Progenitor cell of endocrine pancreas (in vitro differentiated cells): ENCODE data around the gene ASCL1. TPM values are rescaled to one million over a fixed set of nuclear protein-coding genes. Genes with fewer than 3 reads are reported as not detected.
A peak's percentile ranks its signal among the peaks of the same experiment; 100 is the strongest.

ENCODE experiments used
- DNase-seq: peaks from one replicate; pipeline ENCODE4 v3.0.0; 2021; ENCODE audit warnings: low spot score; ENCODE audit not compliant: unreplicated experiment
- H3K27ac Mint-ChIP-seq: 2 replicates; pipeline ENCODE4 v1.8.0; 2021; ENCODE audit warnings: mild to moderate bottlenecking, moderate library complexity, mixed read lengths
- H3K27me3 Mint-ChIP-seq: 2 replicates; pipeline ENCODE4 v1.8.0; 2021; ENCODE audit warnings: mixed read lengths
- H3K36me3 Mint-ChIP-seq: 2 replicates; pipeline ENCODE4 v1.8.0; 2022; ENCODE audit warnings: mixed read lengths; ENCODE audit not compliant: insufficient read depth
- H3K4me1 Mint-ChIP-seq: 2 replicates; pipeline ENCODE4 v1.8.0; 2021; ENCODE audit warnings: low read depth, mixed read lengths
- H3K4me3 Mint-ChIP-seq: 2 replicates; pipeline ENCODE4 v1.8.0; 2021; ENCODE audit warnings: low read depth, mild to moderate bottlenecking, moderate library complexity, mixed read lengths
- H3K9me3 Mint-ChIP-seq: 2 replicates; pipeline ENCODE4 v1.8.0; 2021; ENCODE audit warnings: low read depth, mixed read lengths
- CTCF ChIP-seq: fragments of 200-600 bp; sonication (generic); IDR thresholded peaks from one replicate; pipeline ENCODE4 v1.5.0; 2021; ENCODE audit warnings: antibody characterized with exemption, mild to moderate bottlenecking; ENCODE audit not compliant: unreplicated experiment
- total RNA-seq: library from RNA; stranded (reverse); gene quantifications from 2 replicates; pipeline ENCODE4 v1.2.1, GENCODE V29; 2021

Gene ASCL1
- total RNA-seq, 1 donor from 2014 or later = 8.3 TPM

- no peak overlapping the region for H3K4me3 Mint-ChIP-seq
- TF ChIP-seq CTCF = no peak
- H3K27ac Mint-ChIP-seq = no peak overlapping the region
- H3K36me3 Mint-ChIP-seq = no peaks in the 10 kb centered on the region
- H3K9me3 Mint-ChIP-seq = no peaks in the 10 kb centered on the region
- H3K27me3 Mint-ChIP-seq = peaks cover 99% of the 10 kb centered on the region
- DNase-seq = no peak
- H3K4me1 Mint-ChIP-seq = peaks cover 13% of the 10 kb centered on the region
Measured at GRCh38 chr12:102962532-102962931, 5.1 kb downstream of the ASCL1 start.

DNA sequence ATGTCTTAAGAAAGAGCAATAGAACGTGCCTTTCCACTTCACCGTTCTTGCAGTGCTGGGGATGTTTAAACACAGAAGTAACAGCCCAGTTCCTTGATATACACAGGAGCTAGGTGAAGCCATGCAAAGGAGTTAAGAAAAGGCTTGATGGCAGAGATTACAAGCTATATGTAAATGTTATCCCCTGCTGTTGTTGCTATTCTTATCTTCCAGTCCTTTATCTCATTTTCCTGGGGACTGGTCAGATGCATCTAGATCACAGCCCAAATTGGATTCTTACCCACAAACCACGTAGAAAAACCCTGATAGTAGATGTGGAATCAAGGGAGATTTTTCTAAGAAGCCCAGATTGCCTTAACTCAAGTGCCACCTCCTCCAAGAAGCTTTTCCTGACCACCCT lies 5.5 kb downstream of the ASCL1 start:
- Mint-ChIP-seq H3K4me3 (no peak overlapping the region), H3K27ac (no peak overlapping the region), H3K9me3 (no peaks in the 10 kb centered on the region), H3K36me3 (no peaks in the 10 kb centered on the region), H3K27me3 (peaks cover 99% of the 10 kb centered on the region), H3K4me1 (peaks cover 12% of the 10 kb centered on the region)
- no peak for DNase-seq
- TF ChIP-seq CTCF = no peak

GRCh38 chr12:102963796-102964195 lies 6.3 kb downstream of the ASCL1 start:
- no peak for DNase-seq
- Mint-ChIP-seq H3K27me3 (peaks cover 100% of the 10 kb centered on the region), H3K27ac (no peak overlapping the region), H3K4me3 (no peak overlapping the region), H3K9me3 (no peaks in the 10 kb centered on the region), H3K4me1 (peaks cover 10% of the 10 kb centered on the region), H3K36me3 (no peaks in the 10 kb centered on the region)
- TF ChIP-seq CTCF = no peak

DNA sequence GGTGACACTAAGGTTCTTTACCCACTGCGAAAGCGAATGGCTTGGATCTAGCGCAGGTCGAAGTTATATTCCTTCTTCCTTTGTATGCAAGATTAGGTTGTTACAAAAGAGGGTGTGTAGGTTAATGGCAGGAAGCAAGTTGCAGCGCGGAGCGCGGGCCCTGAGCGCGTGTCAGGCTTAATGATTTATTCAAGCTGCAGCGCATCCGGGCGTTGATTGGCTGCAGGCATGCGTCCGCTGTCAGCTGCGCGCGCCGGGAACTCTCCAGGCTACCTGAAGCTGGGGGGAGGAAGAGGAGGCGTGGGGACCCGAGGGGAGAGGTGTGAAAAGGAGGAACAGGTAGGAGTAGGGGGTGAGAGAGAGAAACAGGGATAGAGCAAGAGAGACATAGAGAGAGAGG lies 7.4 kb downstream of the ASCL1 start:
- Mint-ChIP-seq H3K27me3 (peaks cover 98% of the 10 kb centered on the region), H3K4me1 (peaks cover 8% of the 10 kb centered on the region), H3K9me3 (no peaks in the 10 kb centered on the region), H3K36me3 (no peaks in the 10 kb centered on the region), H3K27ac (no peak overlapping the region), H3K4me3 (no peak overlapping the region)
- peak; percentile 29 for DNase-seq
- TF ChIP-seq CTCF = no peak

GRCh38 chr12:102965281-102966155 lies 8.0 kb downstream of the ASCL1 start:
- no peak for DNase-seq
- Mint-ChIP-seq H3K4me1 (peaks cover 8% of the 10 kb centered on the region), H3K36me3 (no peaks in the 10 kb centered on the region), H3K9me3 (no peaks in the 10 kb centered on the region), H3K4me3 (no peak overlapping the region), H3K27me3 (peaks cover 98% of the 10 kb centered on the region), H3K27ac (no peak overlapping the region)
- TF ChIP-seq CTCF = no peak
